Osteoblast (primary cell): ENCODE measurements around the gene SUPV3L1. TPM values are rescaled to one million over a fixed set of nuclear protein-coding genes. Genes with fewer than 3 reads are reported as not detected.

Source experiments
- DNase-seq: peaks from one replicate; pipeline ENCODE4 v3.0.0; 2011; ENCODE audit warnings: low spot score, mixed read lengths; ENCODE audit not compliant: insufficient read length; ENCODE audit errors: missing footprints
- H2AFZ ChIP-seq: 2 replicates; pipeline ENCODE4 v1.6.0; 2011; ENCODE audit warnings: mild to moderate bottlenecking, low read length
- H3K27ac ChIP-seq: 2 replicates; pipeline ENCODE4 v1.5.1; 2011; ENCODE audit warnings: mild to moderate bottlenecking, low read depth, low read length, moderate library complexity
- H3K27me3 ChIP-seq: 2 replicates; pipeline ENCODE4 v1.6.0; 2012; ENCODE audit warnings: mild to moderate bottlenecking, control low read depth, inconsistent platforms, low read length, moderate library complexity; ENCODE audit not compliant: insufficient read depth
- H3K36me3 ChIP-seq: 2 replicates; pipeline ENCODE4 v1.5.1; 2011; ENCODE audit warnings: mild to moderate bottlenecking, low read length, control low read depth, moderate library complexity; ENCODE audit not compliant: insufficient read depth
- H3K4me1 ChIP-seq: 2 replicates; pipeline ENCODE4 v1.5.1; 2011; ENCODE audit warnings: mild to moderate bottlenecking, low read length, control low read depth, moderate library complexity; ENCODE audit not compliant: insufficient read depth
- H3K4me2 ChIP-seq: 2 replicates; pipeline ENCODE4 v1.6.0; 2011; ENCODE audit warnings: mild to moderate bottlenecking, low read length; ENCODE audit not compliant: insufficient read depth
- H3K4me3 ChIP-seq: fragments of 200-600 bp; sonication (generic); 3 replicates; pipeline ENCODE4 v1.5.1; 2012; ENCODE audit warnings: mild to moderate bottlenecking, low read length, inconsistent platforms; ENCODE audit not compliant: insufficient read depth
- H3K79me2 ChIP-seq: 2 replicates; pipeline ENCODE4 v1.6.0; 2012; ENCODE audit warnings: mild to moderate bottlenecking, low read length, control low read depth, inconsistent platforms; ENCODE audit not compliant: insufficient read depth
- H3K9me3 ChIP-seq: 2 replicates; pipeline ENCODE4 v1.5.1; 2011; ENCODE audit warnings: low read depth, low read length, control low read depth
- H4K20me1 ChIP-seq: 2 replicates; pipeline ENCODE4 v1.6.0; 2012; ENCODE audit warnings: mild to moderate bottlenecking, low read length, control low read depth; ENCODE audit not compliant: insufficient read depth
- CTCF ChIP-seq: IDR thresholded peaks from 2 replicates; pipeline ENCODE4 v1.5.1; 2011; ENCODE audit warnings: mild to moderate bottlenecking, low read depth, low read length, moderate library complexity; ENCODE audit errors: extremely low read depth
- total RNA-seq: library from RNA; depleted of rRNA; stranded (reverse); fragments of >200 nt; gene quantifications from 2 replicates; pipeline ENCODE4 v1.2.3, GENCODE V29; 2012

The SUPV3L1 gene
- total RNA-seq, 1 donor = 34.7 TPM

- no peaks in the 10 kb centered on the region for H3K27me3 ChIP-seq
- H4K20me1 ChIP-seq = peaks cover 6% of the 10 kb centered on the region
- peaks cover 88% of the 10 kb centered on the region for H3K79me2 ChIP-seq
- H2AFZ ChIP-seq = no peak overlapping the region
- peaks cover 3% of the 10 kb centered on the region for H3K36me3 ChIP-seq
- no peak overlapping the region for H3K27ac ChIP-seq
- H3K4me2 ChIP-seq = no peak overlapping the region
- no peak overlapping the region for H3K4me3 ChIP-seq
- no peaks in the 10 kb centered on the region for H3K9me3 ChIP-seq
- TF ChIP-seq CTCF = no peak
- DNase-seq = peak; percentile 36
- no peaks in the 10 kb centered on the region for H3K4me1 ChIP-seq
These were observed 37.1 kb upstream of the SUPV3L1 start for GRCh38 chr10:69142983-69143382.

GRCh38 chr10:69145329-69145728 lies 34.7 kb upstream of the SUPV3L1 start:
- Histone ChIP-seq H3K4me2 (no peak overlapping the region), H3K4me1 (no peaks in the 10 kb centered on the region), H3K9me3 (no peaks in the 10 kb centered on the region), H3K27ac (no peak overlapping the region), H4K20me1 (peaks cover 6% of the 10 kb centered on the region), H3K79me2 (peaks cover 90% of the 10 kb centered on the region), H3K36me3 (peaks cover 3% of the 10 kb centered on the region), H2AFZ (no peak overlapping the region), H3K27me3 (no peaks in the 10 kb centered on the region), H3K4me3 (no peak overlapping the region)
- no peak for DNase-seq
- TF ChIP-seq CTCF = no peak

GRCh38 chr10:69145864-69146263 lies 34.2 kb upstream of the SUPV3L1 start:
- Histone ChIP-seq H3K4me3 (no peak overlapping the region), H4K20me1 (peaks cover 2% of the 10 kb centered on the region), H2AFZ (no peak overlapping the region), H3K27me3 (no peaks in the 10 kb centered on the region), H3K36me3 (peaks cover 3% of the 10 kb centered on the region), H3K4me1 (no peaks in the 10 kb centered on the region), H3K4me2 (no peak overlapping the region), H3K27ac (no peak overlapping the region), H3K9me3 (no peaks in the 10 kb centered on the region), H3K79me2 (peaks cover 90% of the 10 kb centered on the region)
- no peak for DNase-seq
- no peak for TF ChIP-seq CTCF

- Histone ChIP-seq H3K79me2 (peaks cover 86% of the 10 kb centered on the region), H2AFZ (no peak overlapping the region), H3K27ac (no peak overlapping the region), H3K4me1 (no peaks in the 10 kb centered on the region), H3K36me3 (no peaks in the 10 kb centered on the region), H3K27me3 (no peaks in the 10 kb centered on the region), H3K4me2 (no peak overlapping the region), H4K20me1 (peaks cover 5% of the 10 kb centered on the region), H3K4me3 (no peak overlapping the region), H3K9me3 (no peaks in the 10 kb centered on the region)
- TF ChIP-seq CTCF = no peak
- peak; percentile 37 for DNase-seq
These were observed 33.3 kb upstream of the SUPV3L1 start for GRCh38 chr10:69146759-69147158.
